ENCODE results near the gene SCN3A.

The SCN3A gene

GRCh38 chr2:165112133-165112573, 91.7 kb downstream of the SCN3A start:
- no peak for DNase-seq (ENCODE audit: low read depth)

GRCh38 chr2:165110394-165110793, 93.5 kb downstream of the SCN3A start:
- DNase-seq (ENCODE audit: low read depth) = no peak

DNA sequence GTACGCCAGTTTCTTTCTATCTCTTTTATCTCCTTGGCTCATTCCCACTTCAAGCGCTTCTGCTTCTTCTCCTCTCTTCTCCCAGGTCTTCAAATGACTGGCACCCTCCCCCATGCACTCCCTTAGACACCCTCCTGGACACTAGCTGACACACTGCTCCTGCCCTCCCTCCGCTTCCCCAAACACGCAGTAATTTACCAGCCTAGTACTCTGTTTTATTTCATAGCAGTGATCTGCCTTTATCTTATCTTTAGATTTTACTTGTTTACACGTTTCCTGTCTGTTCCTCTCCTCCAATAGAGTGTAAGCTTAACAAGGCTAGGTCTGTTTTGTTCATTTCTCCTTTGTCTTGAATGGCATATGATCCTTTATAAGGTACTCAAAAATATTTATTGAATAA, 93.9 kb downstream of the SCN3A start:
- no peak for DNase-seq (ENCODE audit: low read depth)

GRCh38 chr2:165105926-165106325, 97.9 kb downstream of the SCN3A start:
- no peak for DNase-seq (ENCODE audit: low read depth)

DNA sequence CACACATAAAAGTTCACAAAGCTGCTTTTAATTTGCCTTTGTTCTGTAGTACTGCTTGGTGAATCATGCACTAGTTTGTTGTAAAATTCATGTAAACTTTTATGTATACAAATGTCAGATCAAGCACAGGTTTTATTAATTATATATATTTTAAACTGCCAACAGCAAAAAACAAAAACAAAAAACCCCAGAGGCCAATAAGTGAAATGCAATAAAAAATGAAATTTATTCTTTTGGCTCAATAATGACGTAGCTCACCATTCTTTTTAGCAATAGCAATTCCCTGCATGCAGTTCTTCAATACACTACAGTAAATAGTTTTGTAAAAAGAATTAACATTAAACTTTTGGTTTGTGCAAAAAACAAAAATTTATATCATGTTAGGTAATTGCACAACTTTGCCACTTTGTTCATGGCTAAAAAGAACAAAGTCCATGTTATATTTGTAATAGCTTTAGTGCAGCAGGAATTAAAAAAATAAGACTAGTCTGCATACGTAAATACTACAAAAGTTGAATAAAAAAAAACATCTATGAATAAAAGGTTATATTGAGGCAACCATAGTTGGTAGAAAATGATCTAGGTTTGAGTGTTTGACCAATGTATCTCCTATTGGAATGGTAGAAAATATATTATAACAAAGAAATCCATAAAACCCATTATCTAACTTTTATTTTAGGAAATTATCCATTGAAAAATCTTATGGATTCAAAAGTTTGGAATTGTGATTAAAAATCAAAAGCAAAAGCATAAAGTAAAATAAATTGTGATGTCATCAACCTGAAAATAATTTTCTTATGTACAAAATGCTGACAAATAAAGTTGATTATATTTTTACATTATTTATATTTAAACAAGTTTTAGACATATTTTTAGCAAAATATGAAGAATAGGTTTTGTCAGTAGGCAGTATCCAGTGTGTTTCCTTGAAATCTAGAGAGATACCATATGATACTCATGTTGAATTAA, 115.6 kb downstream of the SCN3A start:
- no peak for DNase-seq (ENCODE audit: low read depth)

DNA sequence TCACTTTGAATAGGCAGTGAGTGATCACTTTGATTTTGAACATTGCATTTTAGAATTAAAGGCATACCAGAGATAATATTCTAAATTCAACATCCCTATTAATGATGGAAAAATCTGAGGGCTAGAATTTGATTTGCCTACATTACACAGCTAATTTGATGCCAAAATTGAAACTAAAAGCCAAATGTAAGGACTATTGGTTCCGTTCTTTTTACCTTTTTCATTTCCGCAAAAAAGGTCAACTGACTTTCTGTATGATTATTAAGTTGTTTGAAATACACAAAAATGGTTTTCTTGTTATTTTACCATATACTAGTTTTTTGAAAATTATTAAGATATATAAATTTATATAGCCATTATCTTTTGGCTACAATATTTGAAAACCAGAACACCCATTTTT, 117.5 kb downstream of the SCN3A start:
- DNase-seq (ENCODE audit: low read depth) = no peak

- no peak for DNase-seq (ENCODE audit: low read depth)
Measured at GRCh38 chr2:165083326-165083725, 120.5 kb downstream of the SCN3A start.

GRCh38 chr2:165082479-165082878, 121.4 kb downstream of the SCN3A start:
- DNase-seq (ENCODE audit: low read depth) = no peak

GRCh38 chr2:165081276-165081675, 122.6 kb downstream of the SCN3A start:
- no peak for DNase-seq (ENCODE audit: low read depth)

GRCh38 chr2:165079432-165079831, 124.4 kb downstream of the SCN3A start:
- DNase-seq (ENCODE audit: low read depth) = no peak

GRCh38 chr2:165078913-165079312, 124.9 kb downstream of the SCN3A start:
- no peak for DNase-seq (ENCODE audit: low read depth)

GRCh38 chr2:165074884-165075283, 129.0 kb downstream of the SCN3A start:
- DNase-seq (ENCODE audit: low read depth) = no peak

GRCh38 chr2:165074323-165074722, 129.5 kb downstream of the SCN3A start:
- DNase-seq (ENCODE audit: low read depth) = no peak

DNA sequence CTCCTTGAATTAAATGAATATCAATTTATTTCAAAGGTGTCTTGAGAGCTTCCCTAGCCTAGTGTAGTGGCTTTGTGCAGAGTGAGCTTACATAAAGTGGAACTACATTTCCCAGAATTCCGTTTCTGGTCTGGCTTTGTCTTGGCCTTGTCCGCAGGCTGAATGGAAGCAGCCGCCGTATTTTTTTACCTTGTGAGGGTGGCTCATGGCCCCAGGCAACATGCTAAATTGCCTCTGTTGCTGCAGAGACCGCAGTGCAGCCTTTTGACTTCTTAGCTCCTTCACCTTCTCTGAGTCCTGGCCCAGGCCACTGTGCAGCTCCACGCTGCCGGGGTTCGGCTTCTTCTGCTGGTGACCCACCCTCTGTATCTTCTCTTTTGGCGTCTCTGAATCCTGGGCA, 133.8 kb downstream of the SCN3A start:
- no peak for DNase-seq (ENCODE audit: low read depth)

GRCh38 chr2:165069151-165069550, 134.7 kb downstream of the SCN3A start:
- no peak for DNase-seq (ENCODE audit: low read depth)

DNA sequence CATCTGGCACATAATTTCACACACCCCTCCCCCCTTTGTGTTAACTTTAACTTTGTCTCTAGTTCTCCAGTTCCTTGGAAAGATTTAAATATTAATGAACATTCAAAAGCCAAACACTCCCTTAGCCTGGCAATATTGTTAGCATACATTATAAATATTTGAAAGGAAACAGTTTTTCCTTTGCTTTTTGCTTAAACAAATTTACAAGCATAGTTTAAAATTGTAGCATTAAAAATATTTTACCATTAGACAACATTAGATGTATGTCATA, 135.4 kb downstream of the SCN3A start:
- no peak for DNase-seq (ENCODE audit: low read depth)

GRCh38 chr2:165067643-165068486, 136.0 kb downstream of the SCN3A start:
- DNase-seq (ENCODE audit: low read depth) = no peak

GRCh38 chr2:165064743-165065142, 139.1 kb downstream of the SCN3A start:
- no peak for DNase-seq (ENCODE audit: low read depth)

- no peak for DNase-seq (ENCODE audit: low read depth)
Measured at GRCh38 chr2:165060411-165060810, 143.4 kb downstream of the SCN3A start.

GRCh38 chr2:165058476-165059265, 145.2 kb downstream of the SCN3A start:
- DNase-seq (ENCODE audit: low read depth) = no peak

GRCh38 chr2:165057931-165058330, 145.9 kb downstream of the SCN3A start:
- DNase-seq (ENCODE audit: low read depth) = no peak

GRCh38 chr2:165057308-165057707, 146.5 kb downstream of the SCN3A start:
- no peak for DNase-seq (ENCODE audit: low read depth)

Data from T-helper 22 cell (primary cell).